Esophagus muscularis mucosa (tissue), 3 donors: Measurements from ENCODE around the gene TAOK1.

Source experiments
- POLR2AphosphoS5 ChIP-seq, 2 donors: sonication (generic); formaldehyde crosslinking; IDR thresholded peaks; one replicate each; pipeline ENCODE4 v1.6.1; 2017; ENCODE audit warnings: antibody characterized with exemption in 2 of 2
- TF ChIP-seq, protein P1 (sequence below), 3 experiments: fragments of 200-600 bp in 2 of 3; fragments of 450-650 bp in 1 of 3; sonication (generic) in 2 of 3; IDR thresholded peaks; one replicate each; pipeline ENCODE4 v1.5.1; 2017 to 2019; ENCODE audit warnings: antibody characterized with exemption in 3 of 3, mild to moderate bottlenecking in 2 of 3, moderate library complexity in 1 of 3

GRCh38 chr17:29591146-29591736 is 201.1 kb downstream of the TAOK1 start:
- TF ChIP-seq, protein P1, sequence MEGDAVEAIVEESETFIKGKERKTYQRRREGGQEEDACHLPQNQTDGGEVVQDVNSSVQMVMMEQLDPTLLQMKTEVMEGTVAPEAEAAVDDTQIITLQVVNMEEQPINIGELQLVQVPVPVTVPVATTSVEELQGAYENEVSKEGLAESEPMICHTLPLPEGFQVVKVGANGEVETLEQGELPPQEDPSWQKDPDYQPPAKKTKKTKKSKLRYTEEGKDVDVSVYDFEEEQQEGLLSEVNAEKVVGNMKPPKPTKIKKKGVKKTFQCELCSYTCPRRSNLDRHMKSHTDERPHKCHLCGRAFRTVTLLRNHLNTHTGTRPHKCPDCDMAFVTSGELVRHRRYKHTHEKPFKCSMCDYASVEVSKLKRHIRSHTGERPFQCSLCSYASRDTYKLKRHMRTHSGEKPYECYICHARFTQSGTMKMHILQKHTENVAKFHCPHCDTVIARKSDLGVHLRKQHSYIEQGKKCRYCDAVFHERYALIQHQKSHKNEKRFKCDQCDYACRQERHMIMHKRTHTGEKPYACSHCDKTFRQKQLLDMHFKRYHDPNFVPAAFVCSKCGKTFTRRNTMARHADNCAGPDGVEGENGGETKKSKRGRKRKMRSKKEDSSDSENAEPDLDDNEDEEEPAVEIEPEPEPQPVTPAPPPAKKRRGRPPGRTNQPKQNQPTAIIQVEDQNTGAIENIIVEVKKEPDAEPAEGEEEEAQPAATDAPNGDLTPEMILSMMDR (IDR thresholded peaks at IDR 0.05): no peak
- no peak for TF ChIP-seq POLR2AphosphoS5 (IDR thresholded peaks at IDR 0.05)
